HG02798 (cell line): ENCODE data around the gene PADI1.

Source experiments
- ATAC-seq: cut with Tn5 transposase; IDR thresholded peaks from one replicate; pipeline ENCODE4 v1.9.1; 2021; ENCODE audit warnings: mild to moderate bottlenecking; ENCODE audit not compliant: unreplicated experiment, poor library complexity

The PADI1 gene

GRCh38 chr1:17260264-17260663 is 55.3 kb downstream of the PADI1 start:
- no peak for ATAC-seq

GRCh38 chr1:17260738-17261137 is 55.8 kb downstream of the PADI1 start:
- ATAC-seq, result no peak

GRCh38 chr1:17263936-17264335 is 59.0 kb downstream of the PADI1 start:
- ATAC-seq, result no peak

GRCh38 chr1:17264470-17264869 is 59.5 kb downstream of the PADI1 start:
- no peak for ATAC-seq

DNA sequence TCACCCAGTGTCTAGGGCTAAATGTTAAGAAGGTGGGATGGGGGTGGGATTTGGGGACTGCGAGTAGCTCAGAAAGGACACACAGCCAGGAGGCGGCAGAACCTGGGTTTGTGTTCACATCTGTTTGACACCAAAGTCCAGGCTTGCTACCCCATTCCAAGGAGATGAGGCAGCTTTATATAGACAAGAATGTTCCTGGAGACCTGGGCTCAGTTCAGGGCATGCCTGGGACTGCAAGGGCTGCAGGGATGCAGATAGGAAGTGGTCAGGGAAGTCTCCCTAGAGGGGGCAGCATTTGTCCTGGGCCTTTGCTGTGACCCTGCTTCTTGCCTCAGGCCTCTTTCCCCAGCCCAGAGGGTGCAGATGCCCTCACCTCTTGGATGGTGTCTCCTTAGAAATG is 60.2 kb downstream of the PADI1 start:
- no peak for ATAC-seq

DNA sequence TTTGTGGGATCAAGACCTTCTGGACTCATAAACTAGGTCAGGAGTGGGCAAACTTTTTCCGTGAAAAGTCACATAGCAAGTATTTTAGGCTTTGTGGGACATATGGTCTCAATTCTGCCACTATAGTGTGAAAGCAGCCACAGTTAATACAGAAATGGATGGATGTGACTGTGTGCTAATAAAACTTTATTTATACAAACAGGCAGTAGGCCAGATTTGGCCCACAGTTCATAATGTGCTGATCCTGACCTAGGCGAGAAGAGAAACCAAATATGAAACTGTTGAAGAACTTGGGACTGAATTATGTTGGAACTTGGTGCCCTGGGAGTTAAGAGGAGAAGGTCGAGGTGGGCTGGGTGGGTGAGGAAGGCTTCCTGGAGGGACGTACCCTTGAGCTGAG is 61.0 kb downstream of the PADI1 start:
- ATAC-seq, result no peak

GRCh38 chr1:17270891-17271765 is 66.2 kb downstream of the PADI1 start:
- no peak for ATAC-seq

GRCh38 chr1:17272066-17272465 is 67.1 kb downstream of the PADI1 start:
- ATAC-seq, result no peak

GRCh38 chr1:17272646-17273045 is 67.7 kb downstream of the PADI1 start:
- no peak for ATAC-seq

GRCh38 chr1:17273096-17273495 is 68.2 kb downstream of the PADI1 start:
- ATAC-seq, result no peak

- peak; percentile 36 for ATAC-seq
Observed at GRCh38 chr1:17274186-17275170, 69.5 kb downstream of the PADI1 start.

DNA sequence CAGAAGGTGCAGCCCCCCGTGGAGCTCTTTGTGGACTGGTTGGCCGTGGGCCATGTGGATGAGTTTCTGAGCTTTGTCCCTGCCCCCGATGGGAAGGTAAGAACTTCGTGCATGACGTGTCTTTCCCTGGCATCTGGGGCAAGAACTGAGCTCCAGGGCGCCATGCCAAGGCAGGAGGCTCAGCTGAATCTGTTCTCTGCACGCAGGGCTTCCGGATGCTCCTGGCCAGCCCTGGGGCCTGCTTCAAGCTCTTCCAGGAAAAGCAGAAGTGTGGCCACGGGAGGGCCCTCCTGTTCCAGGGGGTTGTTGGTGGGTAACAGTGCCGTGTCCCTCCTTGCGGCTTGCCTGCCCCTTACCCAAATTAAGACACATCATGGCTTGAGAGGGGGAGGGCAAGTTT is 71.6 kb downstream of the PADI1 start:
- ATAC-seq, result no peak

DNA sequence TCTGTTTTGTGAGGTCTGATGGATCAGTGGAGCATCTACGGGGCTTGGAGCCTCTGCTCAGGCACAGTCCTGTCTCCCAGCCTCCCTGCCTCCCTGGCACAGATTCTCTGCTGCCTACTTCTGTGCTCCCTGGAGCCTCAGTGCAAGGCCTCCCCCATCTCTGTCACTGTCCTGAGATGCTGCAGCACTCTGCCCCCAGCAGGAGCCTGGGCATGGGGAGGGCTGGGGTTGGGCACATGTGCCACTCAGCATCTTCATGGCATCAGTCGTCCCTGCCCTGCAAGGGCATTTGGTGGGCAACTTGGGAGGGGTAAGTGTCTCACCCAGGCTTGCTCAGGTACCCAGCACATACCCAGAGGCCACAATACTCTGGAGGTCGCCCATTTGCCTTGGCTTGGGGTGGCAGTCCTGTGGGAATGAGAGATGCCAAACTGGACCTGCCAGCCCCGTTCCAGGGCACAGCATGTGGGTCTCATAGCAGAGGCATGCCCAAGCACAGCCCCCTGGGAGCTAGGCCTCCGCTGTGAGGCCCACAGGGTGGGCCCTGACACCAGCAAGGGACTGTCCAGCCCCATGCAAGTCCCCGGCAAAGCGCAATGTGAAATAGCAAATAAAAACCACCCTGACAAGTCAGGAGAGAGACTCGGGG is 72.7 kb downstream of the PADI1 start:
- no peak for ATAC-seq

GRCh38 chr1:17278996-17279830 is 74.3 kb downstream of the PADI1 start:
- ATAC-seq, result no peak

DNA sequence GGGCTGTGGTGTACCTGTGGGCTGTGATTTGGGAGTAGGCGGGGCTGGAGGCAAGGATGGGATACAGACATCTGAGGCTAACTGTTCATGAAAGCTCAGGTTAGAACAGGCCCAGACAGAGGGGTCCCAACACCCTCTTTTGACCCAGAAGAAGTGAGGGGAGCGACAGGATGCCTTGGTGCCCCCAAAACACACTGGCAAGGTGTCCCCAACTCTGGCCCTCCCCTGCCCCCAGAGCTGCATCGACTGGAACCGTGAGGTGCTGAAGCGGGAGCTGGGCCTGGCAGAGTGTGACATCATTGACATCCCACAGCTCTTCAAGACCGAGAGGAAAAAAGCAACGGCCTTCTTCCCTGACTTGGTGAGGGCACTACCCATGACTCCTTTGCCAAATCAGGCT is 75.5 kb downstream of the PADI1 start:
- no peak for ATAC-seq

GRCh38 chr1:17280894-17281293 is 76.0 kb downstream of the PADI1 start:
- no peak for ATAC-seq

GRCh38 chr1:17281775-17282181 is 76.8 kb downstream of the PADI1 start:
- no peak for ATAC-seq

DNA sequence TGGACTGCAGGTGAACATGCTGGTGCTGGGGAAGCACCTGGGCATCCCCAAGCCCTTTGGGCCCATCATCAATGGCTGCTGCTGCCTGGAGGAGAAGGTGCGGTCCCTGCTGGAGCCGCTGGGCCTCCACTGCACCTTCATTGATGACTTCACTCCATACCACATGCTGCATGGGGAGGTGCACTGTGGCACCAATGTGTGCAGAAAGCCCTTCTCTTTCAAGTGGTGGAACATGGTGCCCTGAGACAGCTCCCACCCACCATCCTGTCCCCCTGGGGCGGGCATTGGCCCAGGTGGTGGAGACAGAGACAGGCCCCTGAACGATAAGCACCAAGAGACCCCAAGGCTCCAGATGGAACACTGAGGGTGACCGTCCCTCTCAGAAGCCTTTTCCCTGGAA is 77.9 kb downstream of the PADI1 start:
- no peak for ATAC-seq

DNA sequence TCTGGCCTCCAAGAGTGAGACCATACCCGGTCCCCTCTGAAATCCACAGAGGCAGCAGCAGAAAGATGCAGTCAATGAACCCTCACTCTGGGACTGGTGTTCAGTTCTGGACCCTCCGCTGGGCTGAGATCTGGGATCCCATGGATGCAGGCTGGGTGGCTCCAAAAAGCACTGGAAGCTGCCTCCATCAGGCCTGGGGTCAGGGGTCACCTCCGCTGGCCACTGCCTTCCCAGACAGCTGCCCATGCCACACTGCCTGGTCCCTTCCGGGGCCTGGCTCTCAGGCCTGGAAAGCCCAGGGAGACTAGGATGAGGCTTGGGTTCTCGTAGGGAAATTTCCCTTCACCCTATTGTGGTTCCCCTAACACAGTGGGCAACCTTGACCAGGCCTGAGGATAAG is 81.7 kb downstream of the PADI1 start:
- no peak for ATAC-seq
